Stimulated activated effector memory CD8-positive, alpha-beta T cell treated with anti-CD3 and anti-CD28 coated beads, Interleukin-12 subunit alpha, Interleukin-12 subunit beta, amount 100 ng/mL, for 72 hours (primary cell): ENCODE data around the gene XYLT2.
"Not testable (repeated sequence)": the region's sequence is repeated elsewhere in the genome, so short reads cannot be mapped to it uniquely, and the experiment has no call there.

ENCODE experiments used
- ATAC-seq: fragments of 150-1000 bp; cut with Tn5 transposase; 2 replicates; pipeline ENCODE4 v1.10.0; 2021
- DNase-seq, 2 donors: peaks; one replicate each; pipeline ENCODE4 v3.0.0; 2021 to 2022; ENCODE audit warnings: low spot score in 2 of 2
- H3K27ac Mint-ChIP-seq: one replicate; pipeline ENCODE4 v1.8.0; 2022; ENCODE audit warnings: mild to moderate bottlenecking, mixed read lengths
- H3K36me3 Mint-ChIP-seq: one replicate; pipeline ENCODE4 v1.8.0; 2022; ENCODE audit warnings: mild to moderate bottlenecking, mixed read lengths
- H3K4me1 Mint-ChIP-seq: one replicate; pipeline ENCODE4 v1.8.0; 2022; ENCODE audit warnings: mixed read lengths
- H3K4me3 Mint-ChIP-seq: one replicate; pipeline ENCODE4 v1.8.0; 2022; ENCODE audit warnings: mild to moderate bottlenecking, mixed read lengths
- H3K9me3 Mint-ChIP-seq: one replicate; pipeline ENCODE4 v1.8.0; 2022; ENCODE audit warnings: mixed read lengths

The XYLT2 gene

GRCh38 chr17:50399591-50399990, 53.7 kb downstream of the XYLT2 start:
- H3K4me1 Mint-ChIP-seq = peaks cover 24% of the 10 kb centered on the region
- peaks cover 15% of the 10 kb centered on the region for H3K36me3 Mint-ChIP-seq
- H3K27ac Mint-ChIP-seq, DNase-seq, H3K9me3 Mint-ChIP-seq, H3K4me3 Mint-ChIP-seq, ATAC-seq: not testable (repeated sequence)

DNA sequence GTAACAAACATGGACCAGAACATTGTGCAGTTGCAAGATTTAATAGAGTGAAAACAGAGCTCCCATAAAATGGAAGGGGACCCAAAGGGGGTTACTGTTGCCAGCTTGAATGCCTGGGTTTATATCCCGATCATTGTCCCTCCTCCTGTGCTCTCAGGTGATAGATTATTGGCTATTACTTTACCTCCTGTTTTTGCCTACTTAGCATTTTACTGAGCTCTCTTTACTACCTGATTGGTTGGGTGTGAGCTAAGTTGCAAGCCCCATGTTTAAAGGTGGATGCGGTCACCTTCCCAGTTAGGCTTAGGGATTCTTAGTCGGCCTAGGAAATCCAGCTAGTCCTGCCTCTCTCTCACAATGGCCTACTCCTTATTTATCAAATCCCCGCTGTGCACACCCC, 59.4 kb downstream of the XYLT2 start:
- not testable (repeated sequence) for H3K4me3 Mint-ChIP-seq, ATAC-seq, H3K27ac Mint-ChIP-seq, H3K9me3 Mint-ChIP-seq, DNase-seq, H3K4me1 Mint-ChIP-seq, H3K36me3 Mint-ChIP-seq

- Mint-ChIP-seq H3K36me3 (no peaks in the 10 kb centered on the region), H3K27ac (no peak overlapping the region), H3K4me3 (no peak overlapping the region), H3K9me3 (no peaks in the 10 kb centered on the region), H3K4me1 (no peaks in the 10 kb centered on the region)
- DNase-seq (no peak), ATAC-seq (no peak)
These were observed 60.7 kb downstream of the XYLT2 start for GRCh38 chr17:50406578-50406977.

GRCh38 chr17:50407921-50408320, 62.0 kb downstream of the XYLT2 start:
- H3K9me3 Mint-ChIP-seq = no peaks in the 10 kb centered on the region
- no peaks in the 10 kb centered on the region for H3K4me1 Mint-ChIP-seq
- no peak overlapping the region for H3K27ac Mint-ChIP-seq
- H3K4me3 Mint-ChIP-seq = no peak overlapping the region
- H3K36me3 Mint-ChIP-seq = no peaks in the 10 kb centered on the region
- DNase-seq (no peak), ATAC-seq (no peak)
